ENCODE measurements around the gene DGKB. TPM values are rescaled to one million over a fixed set of nuclear protein-coding genes. Genes with fewer than 3 reads are reported as not detected.

Gene DGKB
- total and polyA plus RNA-seq, 12 donors: 0.07 to 5.8 (median 1.5) TPM; not detected in 3

DNA sequence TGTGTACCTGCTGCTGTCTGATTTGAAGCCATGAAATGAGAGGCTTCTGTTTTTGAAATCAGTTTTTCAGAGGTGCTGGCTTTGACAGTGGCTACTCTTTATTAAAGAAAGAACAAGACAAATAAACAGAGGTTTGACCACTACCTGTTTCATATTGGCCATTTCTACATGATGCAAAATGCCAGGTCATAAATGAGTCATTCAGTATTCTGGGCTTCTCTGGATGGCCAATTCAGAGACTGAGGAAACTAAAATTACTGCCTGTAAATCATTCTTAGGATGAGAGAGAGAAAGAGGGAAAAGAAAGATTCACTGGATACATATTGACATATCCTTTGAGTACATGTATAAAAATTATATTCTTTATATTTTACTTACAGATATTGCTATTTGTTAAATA, 609.8 kb downstream of the DGKB start:
- H3K4me1 ChIP-seq (replicated peaks in 1 of 2): no peaks in the 10 kb centered on the region
- no peak overlapping the region for H3K27ac ChIP-seq
- H3K4me3 ChIP-seq: no peak overlapping the region
- no peak for DNase-seq
- H3K9me3 ChIP-seq (replicated peaks in 1 of 3): no peaks in the 10 kb centered on the region
- H3K36me3 ChIP-seq (replicated peaks in 1 of 2): no peaks in the 10 kb centered on the region
- H3K27me3 ChIP-seq: no peaks in the 10 kb centered on the region
- TF ChIP-seq, protein P1, sequence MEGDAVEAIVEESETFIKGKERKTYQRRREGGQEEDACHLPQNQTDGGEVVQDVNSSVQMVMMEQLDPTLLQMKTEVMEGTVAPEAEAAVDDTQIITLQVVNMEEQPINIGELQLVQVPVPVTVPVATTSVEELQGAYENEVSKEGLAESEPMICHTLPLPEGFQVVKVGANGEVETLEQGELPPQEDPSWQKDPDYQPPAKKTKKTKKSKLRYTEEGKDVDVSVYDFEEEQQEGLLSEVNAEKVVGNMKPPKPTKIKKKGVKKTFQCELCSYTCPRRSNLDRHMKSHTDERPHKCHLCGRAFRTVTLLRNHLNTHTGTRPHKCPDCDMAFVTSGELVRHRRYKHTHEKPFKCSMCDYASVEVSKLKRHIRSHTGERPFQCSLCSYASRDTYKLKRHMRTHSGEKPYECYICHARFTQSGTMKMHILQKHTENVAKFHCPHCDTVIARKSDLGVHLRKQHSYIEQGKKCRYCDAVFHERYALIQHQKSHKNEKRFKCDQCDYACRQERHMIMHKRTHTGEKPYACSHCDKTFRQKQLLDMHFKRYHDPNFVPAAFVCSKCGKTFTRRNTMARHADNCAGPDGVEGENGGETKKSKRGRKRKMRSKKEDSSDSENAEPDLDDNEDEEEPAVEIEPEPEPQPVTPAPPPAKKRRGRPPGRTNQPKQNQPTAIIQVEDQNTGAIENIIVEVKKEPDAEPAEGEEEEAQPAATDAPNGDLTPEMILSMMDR (IDR thresholded peaks at IDR 0.05): no peak
- no peak for TF ChIP-seq POLR2A (IDR thresholded peaks at IDR 0.05)
- intact Hi-C loops (cut with DNase I): no loop called here

DNA sequence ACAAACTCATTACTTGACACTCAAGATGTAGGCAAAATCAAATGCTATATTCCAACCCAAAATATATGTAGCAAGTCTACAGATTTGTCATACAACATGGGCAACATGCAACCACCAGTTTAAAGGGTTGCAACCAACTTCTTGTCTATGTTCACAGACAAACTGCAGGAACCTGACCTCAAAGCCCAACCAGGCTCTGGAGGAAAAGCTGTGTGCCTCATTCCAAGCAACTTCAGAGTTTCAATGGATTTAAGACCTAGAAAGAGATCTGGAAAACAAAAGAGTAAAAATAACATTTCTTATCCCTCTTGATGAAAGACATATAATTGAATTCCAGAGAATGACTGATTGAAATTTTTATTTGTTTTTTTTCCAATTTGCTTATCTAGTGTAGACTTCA, 612.6 kb downstream of the DGKB start:
- H3K27ac ChIP-seq: no peak overlapping the region
- no peaks in the 10 kb centered on the region for H3K9me3 ChIP-seq (replicated peaks in 1 of 3)
- no peaks in the 10 kb centered on the region for H3K36me3 ChIP-seq (replicated peaks in 1 of 2)
- DNase-seq: no peak
- H3K4me1 ChIP-seq (replicated peaks in 1 of 2): no peaks in the 10 kb centered on the region
- TF ChIP-seq POLR2A (IDR thresholded peaks at IDR 0.05): no peak
- TF ChIP-seq, protein P1 (IDR thresholded peaks at IDR 0.05): no peak
- intact Hi-C loops (cut with DNase I): no loop called here
- H3K27me3 ChIP-seq: no peaks in the 10 kb centered on the region
- H3K4me3 ChIP-seq: no peak overlapping the region

DNA sequence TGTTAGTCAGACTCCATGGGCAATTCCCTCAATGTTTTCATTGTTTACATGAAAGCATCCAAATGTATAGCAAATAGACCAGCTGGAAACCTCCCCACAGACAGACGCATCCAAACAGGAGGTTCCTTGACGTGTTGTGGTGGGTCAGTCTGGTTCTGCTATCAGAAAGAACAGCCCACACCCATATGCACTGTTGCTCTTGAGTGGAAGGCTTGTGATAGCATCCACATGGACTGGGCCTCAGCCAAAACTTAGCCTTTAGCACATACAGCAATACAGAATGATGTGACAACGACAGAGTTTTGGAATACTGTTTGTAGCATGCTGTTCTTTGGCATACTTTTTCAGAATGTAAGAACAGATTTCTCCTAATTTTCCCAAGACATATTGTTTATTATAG, 613.9 kb downstream of the DGKB start:
- Histone ChIP-seq H3K4me1 (replicated peaks in 1 of 2) (no peaks in the 10 kb centered on the region), H3K36me3 (replicated peaks in 1 of 2) (no peaks in the 10 kb centered on the region), H3K4me3 (no peak overlapping the region), H3K9me3 (replicated peaks in 1 of 3) (no peaks in the 10 kb centered on the region), H3K27me3 (no peaks in the 10 kb centered on the region), H3K27ac (no peak overlapping the region)
- no peak for TF ChIP-seq POLR2A (IDR thresholded peaks at IDR 0.05)
- TF ChIP-seq, protein P1 (IDR thresholded peaks at IDR 0.05): no peak
- WGBS, 4 donors: 70 to 76% (median 71%) methylated on average over 3 of the region's 3 CpGs
- DNase-seq: no peak
- intact Hi-C loops (cut with DNase I): no loop called here

DNA sequence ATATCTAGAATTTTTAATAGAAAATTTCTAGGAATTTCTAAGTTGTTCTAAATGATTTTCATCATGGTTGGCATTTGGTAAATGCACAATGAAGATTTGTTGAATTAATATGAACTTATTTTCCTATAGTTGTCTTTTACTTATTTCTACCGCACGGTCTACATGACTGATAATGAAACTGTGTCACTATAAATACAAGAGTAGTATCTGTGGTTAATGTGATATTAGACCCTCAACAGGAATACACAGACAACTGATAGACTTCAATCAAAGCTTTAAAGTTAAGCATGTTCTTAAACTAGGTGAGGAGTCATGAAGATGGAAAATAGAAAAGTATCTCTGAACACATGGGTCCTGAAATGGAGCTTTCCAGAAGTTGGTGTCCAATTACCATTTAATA, 615.2 kb downstream of the DGKB start:
- Histone ChIP-seq H3K27me3 (no peaks in the 10 kb centered on the region), H3K4me3 (no peak overlapping the region), H3K27ac (no peak overlapping the region), H3K9me3 (replicated peaks in 1 of 3) (no peaks in the 10 kb centered on the region), H3K4me1 (replicated peaks in 1 of 2) (no peaks in the 10 kb centered on the region), H3K36me3 (replicated peaks in 1 of 2) (no peaks in the 10 kb centered on the region)
- TF ChIP-seq POLR2A (IDR thresholded peaks at IDR 0.05): no peak
- TF ChIP-seq, protein P1 (IDR thresholded peaks at IDR 0.05): no peak
- intact Hi-C loops (cut with DNase I): no loop called here
- WGBS, 4 donors: 49 to 96% (median 95%) methylated on average over 2 of the region's 2 CpGs
- no peak for DNase-seq

Data from adrenal gland (tissue), 12 donors.